Osteocyte (in vitro differentiated cells): Measurements from ENCODE around the gene ARGLU1. TPM values are rescaled to one million over a fixed set of nuclear protein-coding genes. Genes with fewer than 3 reads are reported as not detected.

Experiments used
- DNase-seq: peaks from one replicate; pipeline ENCODE4 v3.0.0; 2021; ENCODE audit warnings: mixed read lengths; ENCODE audit not compliant: unreplicated experiment; ENCODE audit errors: extremely low spot score
- H3K27ac Mint-ChIP-seq: one replicate; pipeline ENCODE4 v1.8.0; 2021; ENCODE audit warnings: mild to moderate bottlenecking, mixed read lengths; ENCODE audit not compliant: unreplicated experiment
- H3K27me3 Mint-ChIP-seq: one replicate; pipeline ENCODE4 v1.8.0; 2021; ENCODE audit warnings: mixed read lengths; ENCODE audit not compliant: unreplicated experiment
- H3K36me3 Mint-ChIP-seq: one replicate; pipeline ENCODE4 v1.8.0; 2021; ENCODE audit warnings: mixed read lengths; ENCODE audit not compliant: unreplicated experiment
- H3K4me1 Mint-ChIP-seq: one replicate; pipeline ENCODE4 v1.8.0; 2021; ENCODE audit warnings: mixed read lengths; ENCODE audit not compliant: unreplicated experiment
- H3K4me3 Mint-ChIP-seq: one replicate; pipeline ENCODE4 v1.8.0; 2021; ENCODE audit warnings: mild to moderate bottlenecking, moderate library complexity, mixed read lengths; ENCODE audit not compliant: unreplicated experiment
- H3K9me3 Mint-ChIP-seq: one replicate; pipeline ENCODE4 v1.8.0; 2021; ENCODE audit warnings: mixed read lengths; ENCODE audit not compliant: unreplicated experiment
- CTCF ChIP-seq: fragments of 200-600 bp; sonication (generic); IDR thresholded peaks from 2 replicates; pipeline ENCODE4 v1.5.0; 2021; ENCODE audit warnings: antibody characterized with exemption, mild to moderate bottlenecking, moderate library complexity
- total RNA-seq: library from RNA; stranded (reverse); gene quantifications from 2 replicates; pipeline ENCODE4 v1.2.1, GENCODE V29; 2021

ARGLU1 gene
- total RNA-seq, 1 donor from 2014 or later, result 78.8 TPM

GRCh38 chr13:106599875-106600797 lies 32.2 kb upstream of the ARGLU1 start:
- peaks cover 3% of the 10 kb centered on the region for H3K27me3 Mint-ChIP-seq
- peaks cover 3% of the 10 kb centered on the region for H3K9me3 Mint-ChIP-seq
- no peak overlapping the region for H3K4me3 Mint-ChIP-seq
- peaks cover 2% of the 10 kb centered on the region for H3K36me3 Mint-ChIP-seq
- H3K27ac Mint-ChIP-seq, result peak overlapping the region; percentile 83
- DNase-seq, result no peak
- TF ChIP-seq CTCF, result no peak
- peaks cover 39% of the 10 kb centered on the region for H3K4me1 Mint-ChIP-seq

GRCh38 chr13:106597749-106598395 lies 29.9 kb upstream of the ARGLU1 start:
- no peak for DNase-seq
- H3K4me1 Mint-ChIP-seq, result peaks cover 32% of the 10 kb centered on the region

GRCh38 chr13:106597186-106597585 lies 29.2 kb upstream of the ARGLU1 start:
- no peak overlapping the region for H3K4me3 Mint-ChIP-seq
- H3K27ac Mint-ChIP-seq, result peak overlapping the region; percentile 65
- H3K36me3 Mint-ChIP-seq, result no peaks in the 10 kb centered on the region
- H3K27me3 Mint-ChIP-seq, result no peaks in the 10 kb centered on the region
- DNase-seq, result no peak
- no peak for TF ChIP-seq CTCF
- no peaks in the 10 kb centered on the region for H3K9me3 Mint-ChIP-seq
- H3K4me1 Mint-ChIP-seq, result peaks cover 27% of the 10 kb centered on the region

More at GRCh38 chr13:106597749-106598395, 29.9 kb upstream of the ARGLU1 start:
- no peak overlapping the region for H3K4me3 Mint-ChIP-seq
- no peaks in the 10 kb centered on the region for H3K36me3 Mint-ChIP-seq
- TF ChIP-seq CTCF, result no peak
- no peak overlapping the region for H3K27ac Mint-ChIP-seq
- no peaks in the 10 kb centered on the region for H3K27me3 Mint-ChIP-seq
- H3K9me3 Mint-ChIP-seq, result no peaks in the 10 kb centered on the region

- Mint-ChIP-seq H3K9me3 (no peaks in the 10 kb centered on the region), H3K4me3 (no peak overlapping the region), H3K27ac (no peak overlapping the region), H3K27me3 (no peaks in the 10 kb centered on the region), H3K4me1 (peaks cover 25% of the 10 kb centered on the region), H3K36me3 (no peaks in the 10 kb centered on the region)
- TF ChIP-seq CTCF, result no peak
- DNase-seq, result no peak
Measured at GRCh38 chr13:106596275-106596937, 28.5 kb upstream of the ARGLU1 start.
